Cardiac muscle cell (in vitro differentiated cells and primary cell): ENCODE results near the gene ACE2. TPM values are rescaled to one million over a fixed set of nuclear protein-coding genes. Genes with fewer than 3 reads are reported as not detected.

Experiments used
- DNase-seq, 2 donors: peaks; one replicate each; pipeline versions ENCODE4 v3.0.0 to v3.0.0-alpha.2; 2010 to 2017; ENCODE audit warnings: low read depth in 1 of 2, low spot score in 1 of 2
- H3K27ac ChIP-seq: fragments of 200-600 bp; sonication (generic); 2 replicates; pipeline ENCODE4 v1.5.1; 2016
- H3K27me3 ChIP-seq: fragments of 200-600 bp; sonication (generic); 2 replicates; pipeline ENCODE4 v1.6.0; 2016; ENCODE audit warnings: control low read depth
- H3K36me3 ChIP-seq: fragments of 200-600 bp; sonication (generic); 2 replicates; pipeline ENCODE4 v1.5.1; 2016; ENCODE audit warnings: control low read depth
- H3K4me1 ChIP-seq: fragments of 200-600 bp; sonication (generic); 2 replicates; pipeline ENCODE4 v1.8.1; 2017; ENCODE audit warnings: low read depth, mild to moderate bottlenecking, mixed run types
- H3K4me3 ChIP-seq: fragments of 200-600 bp; sonication (generic); 2 replicates; pipeline ENCODE4 v1.5.1; 2016; ENCODE audit warnings: mild to moderate bottlenecking
- H3K9me3 ChIP-seq: fragments of 200-600 bp; sonication (generic); 2 replicates; pipeline ENCODE4 v1.5.1; 2017; ENCODE audit warnings: low read depth, mild to moderate bottlenecking, control low read depth
- CTCF ChIP-seq: IDR thresholded peaks from 2 replicates; pipeline ENCODE4 v1.5.1; 2012; ENCODE audit warnings: low read depth, mild to moderate bottlenecking, low read length
- polyA plus RNA-seq: library from polyadenylated mRNA; unstranded; fragments of >200 nt; fragmentation: Nextera tagmentation; extraction: Ambion mirVana; gene quantifications from 2 replicates; pipeline ENCODE4 v1.2.1, GENCODE V29; 2016
- total RNA-seq: library from RNA; depleted of rRNA; stranded (reverse); fragments of >200 nt; gene quantifications from 2 replicates; pipeline ENCODE4 v1.2.3, GENCODE V29; 2016

Gene ACE2
- total and polyA plus RNA-seq, 2 experiments from 2014 or later, result 0.74 to 1.6 TPM

GRCh38 chrX:15524417-15524816, 76.3 kb downstream of the ACE2 start:
- no peak for TF ChIP-seq CTCF

GRCh38 chrX:15523088-15523487, 77.7 kb downstream of the ACE2 start:
- Histone ChIP-seq H3K4me1 (peaks cover 12% of the 10 kb centered on the region), H3K9me3 (no peaks in the 10 kb centered on the region), H3K4me3 (no peak overlapping the region), H3K27ac (no peak overlapping the region), H3K27me3 (no peaks in the 10 kb centered on the region), H3K36me3 (no peaks in the 10 kb centered on the region)
- DNase-seq, result no peak
- TF ChIP-seq CTCF, result no peak

More at GRCh38 chrX:15524417-15524816, 76.3 kb downstream of the ACE2 start:
- H3K36me3 ChIP-seq, result no peaks in the 10 kb centered on the region
- DNase-seq, result peak; percentile 42 to 89
- H3K27me3 ChIP-seq, result no peaks in the 10 kb centered on the region
- H3K4me3 ChIP-seq, result no peak overlapping the region
- H3K9me3 ChIP-seq, result no peaks in the 10 kb centered on the region
- no peak overlapping the region for H3K27ac ChIP-seq
- peaks cover 12% of the 10 kb centered on the region for H3K4me1 ChIP-seq

- no peaks in the 10 kb centered on the region for H3K27me3 ChIP-seq
- H3K4me3 ChIP-seq, result no peak overlapping the region
- DNase-seq, result no peak
- H3K4me1 ChIP-seq, result peaks cover 12% of the 10 kb centered on the region
- no peak overlapping the region for H3K27ac ChIP-seq
- no peaks in the 10 kb centered on the region for H3K9me3 ChIP-seq
- H3K36me3 ChIP-seq, result no peaks in the 10 kb centered on the region
- TF ChIP-seq CTCF, result no peak
Measured at GRCh38 chrX:15522464-15522863, 78.3 kb downstream of the ACE2 start.

- no peaks in the 10 kb centered on the region for H3K27me3 ChIP-seq
- peak in 1 of 2 donors; percentile 62 for DNase-seq
- no peaks in the 10 kb centered on the region for H3K36me3 ChIP-seq
- no peaks in the 10 kb centered on the region for H3K4me1 ChIP-seq
- no peaks in the 10 kb centered on the region for H3K9me3 ChIP-seq
- no peak overlapping the region for H3K27ac ChIP-seq
- H3K4me3 ChIP-seq, result no peak overlapping the region
- TF ChIP-seq CTCF, result no peak
Measured at GRCh38 chrX:15515931-15516330, 84.8 kb downstream of the ACE2 start.

- DNase-seq, result no peak
- H3K9me3 ChIP-seq, result no peaks in the 10 kb centered on the region
Measured at GRCh38 chrX:15514279-15514678, 86.5 kb downstream of the ACE2 start.

More at GRCh38 chrX:15514279-15514678, 86.5 kb downstream of the ACE2 start:
- Histone ChIP-seq H3K4me1 (no peaks in the 10 kb centered on the region), H3K27me3 (no peaks in the 10 kb centered on the region), H3K27ac (no peak overlapping the region), H3K4me3 (no peak overlapping the region), H3K36me3 (no peaks in the 10 kb centered on the region)
- no peak for TF ChIP-seq CTCF
